HG02884 (cell line): ENCODE results near the gene BHMT2.

Experiments
- ATAC-seq: cut with Tn5 transposase; IDR thresholded peaks from one replicate; pipeline ENCODE4 v1.9.1; 2021; ENCODE audit warnings: mild to moderate bottlenecking, moderate library complexity; ENCODE audit not compliant: unreplicated experiment

BHMT2 gene

DNA sequence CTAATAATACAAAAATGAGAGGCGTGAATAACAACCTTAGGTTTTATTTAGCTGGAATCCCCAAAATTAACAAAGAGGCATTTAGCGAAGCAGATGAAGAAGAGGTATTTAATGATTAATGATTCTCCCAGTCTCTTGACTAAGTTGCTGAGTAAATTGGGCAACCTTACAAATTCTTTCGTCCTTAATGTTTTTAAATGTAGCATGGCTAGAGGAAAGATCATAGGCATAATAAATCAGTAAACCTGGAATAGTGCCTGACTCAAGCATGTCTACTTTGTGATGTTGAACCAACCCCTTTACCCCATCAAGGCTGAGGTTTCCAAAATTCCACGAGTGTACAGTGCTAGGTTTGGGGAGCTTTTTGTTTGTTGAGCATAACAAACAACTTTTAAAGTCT, 49.9 kb downstream of the BHMT2 start:
- ATAC-seq, result no peak

GRCh38 chr5:79120221-79120620, 50.7 kb downstream of the BHMT2 start:
- no peak for ATAC-seq

GRCh38 chr5:79122973-79123372, 53.4 kb downstream of the BHMT2 start:
- no peak for ATAC-seq

- no peak for ATAC-seq
Measured at GRCh38 chr5:79124607-79125006, 55.0 kb downstream of the BHMT2 start.

DNA sequence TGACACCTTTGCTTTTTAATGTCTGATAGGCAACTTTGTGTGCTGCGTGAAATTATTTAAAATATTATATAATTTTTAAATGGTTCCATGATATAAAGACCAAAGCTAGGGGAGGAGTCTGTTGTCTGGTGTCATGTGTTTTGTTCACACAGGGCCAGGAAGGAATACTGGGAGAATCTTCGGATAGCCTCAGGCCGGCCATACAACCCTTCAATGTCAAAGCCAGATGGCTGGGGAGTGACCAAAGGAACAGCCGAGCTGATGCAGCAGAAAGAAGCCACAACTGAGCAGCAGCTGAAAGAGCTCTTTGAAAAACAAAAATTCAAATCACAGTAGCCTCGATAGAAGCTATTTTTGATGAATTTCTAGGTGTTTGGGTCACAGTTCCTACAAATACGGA, 61.2 kb downstream of the BHMT2 start:
- no peak for ATAC-seq

DNA sequence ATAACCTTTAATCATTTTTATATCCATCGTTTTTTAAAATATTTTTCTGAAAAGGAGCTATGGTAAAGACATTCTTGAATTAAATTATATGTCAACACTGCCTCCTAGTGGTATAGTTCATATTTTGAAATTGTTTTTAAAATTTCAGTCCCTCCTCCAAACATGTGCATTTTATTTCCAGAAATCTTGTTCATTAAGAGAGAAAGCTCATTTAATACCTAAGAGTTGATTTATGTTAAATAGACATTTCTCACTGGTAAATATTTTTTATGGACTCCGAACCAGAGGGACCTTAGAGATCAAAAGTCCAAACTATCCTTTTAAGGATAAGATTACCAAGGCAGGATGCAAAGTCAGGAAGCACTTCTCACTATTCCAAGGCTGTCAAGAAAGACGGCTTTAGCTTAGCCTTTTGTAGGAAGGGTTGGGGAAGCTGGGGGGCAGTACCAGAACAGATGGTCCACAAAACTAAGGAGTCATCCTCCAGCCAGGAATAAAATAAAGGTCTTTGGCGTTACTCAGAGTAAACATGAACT, 63.6 kb downstream of the BHMT2 start:
- ATAC-seq, result no peak

- no peak for ATAC-seq
Measured at GRCh38 chr5:79133657-79134451, 64.3 kb downstream of the BHMT2 start.

DNA sequence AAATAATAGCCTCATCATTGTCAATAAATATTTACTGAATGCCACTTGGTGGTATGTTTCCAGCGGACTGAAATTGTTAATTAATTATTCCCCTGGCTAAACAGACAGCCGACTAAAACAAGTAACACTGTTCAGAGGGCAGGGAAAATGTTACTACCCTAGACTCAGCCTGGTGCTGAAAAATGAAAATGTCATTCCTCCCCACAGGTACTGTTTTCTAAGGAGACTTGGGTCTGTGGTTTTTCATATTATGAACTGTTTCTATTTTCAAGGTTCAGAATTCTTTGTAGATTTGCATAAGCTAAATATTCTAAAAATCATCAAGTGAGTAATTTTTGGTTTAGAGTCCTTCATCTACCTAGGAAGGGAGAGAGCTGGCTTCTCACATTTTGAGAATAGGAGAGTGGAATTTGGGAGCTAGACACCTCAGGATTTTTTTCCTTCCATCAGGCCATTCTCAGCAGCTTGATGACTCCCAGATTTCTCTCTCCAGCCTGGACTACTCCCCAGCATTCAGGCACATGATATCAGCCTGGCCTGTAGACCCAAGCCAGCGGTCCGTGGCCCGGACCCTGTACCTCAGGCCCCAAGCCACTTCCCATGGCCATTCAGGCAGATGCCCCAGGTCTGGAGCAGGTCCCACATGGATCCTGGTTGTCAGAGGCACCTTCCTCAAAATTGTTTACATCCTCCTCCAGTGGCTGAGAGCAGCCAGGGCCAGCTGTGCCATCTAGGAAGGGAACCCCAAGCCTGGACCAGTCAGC, 66.4 kb downstream of the BHMT2 start:
- no peak for ATAC-seq

GRCh38 chr5:79136618-79137017, 67.1 kb downstream of the BHMT2 start:
- no peak for ATAC-seq
